Astrocyte (in vitro differentiated cells and primary cell): ENCODE measurements around the gene NUP93. TPM values are rescaled to one million over a fixed set of nuclear protein-coding genes. Genes with fewer than 3 reads are reported as not detected.

ENCODE experiments used
- DNase-seq: peaks from one replicate; pipeline ENCODE4 v3.0.0-alpha.2; 2010; ENCODE audit warnings: low read depth
- FAIRE-seq: peaks from 2 replicates; lab custom pipeline; 2011; peaks lifted over from hg19 to GRCh38; lab: Jason Lieb, UNC
- H2AFZ ChIP-seq: 2 replicates; pipeline ENCODE4 v1.6.0; 2012; ENCODE audit warnings: low read depth, low read length, inconsistent platforms
- H3K27ac ChIP-seq: 2 replicates; pipeline ENCODE4 v1.5.1; 2011; ENCODE audit warnings: low read depth, low read length, inconsistent platforms
- H3K27me3 ChIP-seq: 2 replicates; pipeline ENCODE4 v1.6.0; 2011; ENCODE audit warnings: low read length, inconsistent platforms; ENCODE audit not compliant: insufficient read depth
- H3K36me3 ChIP-seq: 2 replicates; pipeline ENCODE4 v1.5.1; 2011; ENCODE audit warnings: low read length, inconsistent platforms; ENCODE audit not compliant: insufficient read depth
- H3K4me1 ChIP-seq: 2 replicates; pipeline ENCODE4 v1.5.1; 2011; ENCODE audit warnings: low read length, inconsistent platforms; ENCODE audit not compliant: insufficient read depth
- H3K4me2 ChIP-seq: 2 replicates; pipeline ENCODE4 v1.6.0; 2012; ENCODE audit warnings: low read length, inconsistent platforms
- H3K4me3 ChIP-seq: 2 replicates; pipeline ENCODE4 v1.5.1; 2011; ENCODE audit warnings: low read depth, mild to moderate bottlenecking, low read length, inconsistent platforms; ENCODE audit not compliant: insufficient read depth
- H3K79me2 ChIP-seq: 2 replicates; pipeline ENCODE4 v1.6.0; 2012; ENCODE audit warnings: mild to moderate bottlenecking, low read length, inconsistent platforms; ENCODE audit not compliant: insufficient read depth
- H3K9ac ChIP-seq: 2 replicates; pipeline ENCODE4 v1.6.0; 2012; ENCODE audit warnings: mild to moderate bottlenecking, low read length, inconsistent platforms
- H3K9me3 ChIP-seq: 2 replicates; pipeline ENCODE4 v1.5.1; 2012; ENCODE audit warnings: low read depth, mild to moderate bottlenecking, low read length, inconsistent platforms; ENCODE audit not compliant: insufficient read depth
- H4K20me1 ChIP-seq: 2 replicates; pipeline ENCODE4 v1.6.0; 2012; ENCODE audit warnings: low read length, inconsistent platforms; ENCODE audit not compliant: insufficient read depth
- H3K27ac Mint-ChIP-seq: one replicate; pipeline ENCODE4 v1.8.0; 2021; ENCODE audit warnings: mild to moderate bottlenecking, mixed read lengths; ENCODE audit not compliant: unreplicated experiment
- H3K27me3 Mint-ChIP-seq: one replicate; pipeline ENCODE4 v1.8.0; 2021; ENCODE audit warnings: low read depth, mixed read lengths; ENCODE audit not compliant: unreplicated experiment
- H3K36me3 Mint-ChIP-seq: one replicate; pipeline ENCODE4 v1.8.0; 2021; ENCODE audit warnings: low read depth, mixed read lengths; ENCODE audit not compliant: unreplicated experiment
- H3K4me1 Mint-ChIP-seq: one replicate; pipeline ENCODE4 v1.8.0; 2021; ENCODE audit warnings: low read depth, mixed read lengths; ENCODE audit not compliant: unreplicated experiment
- H3K4me3 Mint-ChIP-seq: one replicate; pipeline ENCODE4 v1.8.0; 2021; ENCODE audit warnings: mild to moderate bottlenecking, moderate library complexity, mixed read lengths; ENCODE audit not compliant: unreplicated experiment
- H3K9me3 Mint-ChIP-seq: one replicate; pipeline ENCODE4 v1.8.0; 2021; ENCODE audit warnings: mild to moderate bottlenecking, mixed read lengths; ENCODE audit not compliant: unreplicated experiment
- EZH2 ChIP-seq: IDR thresholded peaks from 2 replicates; pipeline ENCODE4 v1.6.1; 2012; ENCODE audit warnings: mild to moderate bottlenecking, low read length, inconsistent platforms; ENCODE audit not compliant: insufficient read depth
- total RNA-seq: library from RNA; stranded (reverse); gene quantifications from 2 replicates; pipeline ENCODE4 v1.2.1, GENCODE V29; 2021
- TF ChIP-seq, protein P1 (sequence below): IDR thresholded peaks from 2 replicates; pipeline ENCODE4 v1.5.1; 2011; ENCODE audit warnings: low read depth, mild to moderate bottlenecking, inconsistent platforms, low read length, moderate library complexity; ENCODE audit not compliant: insufficient read depth

The NUP93 gene
- total RNA-seq, 1 donor from 2014 or later = 89.3 TPM

DNA sequence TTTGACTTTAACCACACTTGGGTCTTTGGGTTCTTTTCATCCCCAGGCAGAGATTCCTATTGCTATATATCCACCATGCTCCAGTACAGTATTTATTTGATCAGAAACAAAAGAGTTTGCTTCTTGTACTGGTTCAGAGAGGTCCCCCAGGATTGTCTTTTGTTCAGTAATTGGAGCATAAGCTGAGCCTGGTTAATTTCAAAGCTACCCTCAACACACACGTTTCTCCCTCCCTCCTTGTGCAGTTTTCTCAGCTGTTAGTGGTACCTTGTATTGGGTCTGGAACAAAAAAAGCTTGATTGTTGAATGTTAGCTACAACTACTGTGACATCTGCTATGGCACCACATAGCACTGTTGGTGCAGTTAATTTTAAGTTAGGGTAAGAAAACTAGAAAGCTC is 50.0 kb downstream of the NUP93 start:
- FAIRE-seq = no peak
- H4K20me1 ChIP-seq = peaks cover 53% of the 10 kb centered on the region
- peaks cover 42% of the 10 kb centered on the region for H3K4me1 Mint-ChIP-seq

DNA sequence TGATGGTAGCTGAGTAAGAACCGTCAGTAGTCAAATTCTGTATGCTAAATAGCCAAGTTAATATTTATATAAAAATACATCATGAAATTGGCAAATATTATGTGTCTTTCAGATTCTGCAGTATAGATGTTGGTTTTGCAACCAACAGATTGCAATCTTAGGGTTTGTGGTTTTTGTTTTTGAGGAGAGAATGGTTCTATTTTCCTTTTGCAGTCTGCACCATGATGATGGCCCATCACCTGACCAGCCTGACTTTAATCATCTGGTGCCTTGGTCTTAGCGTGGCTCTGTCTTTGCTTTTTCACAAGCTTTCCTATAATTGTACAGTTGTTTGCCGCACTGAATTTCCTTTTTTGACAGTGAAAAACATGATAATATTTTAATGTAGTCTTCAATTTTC is 50.7 kb downstream of the NUP93 start:
- Histone ChIP-seq H2AFZ (no peak overlapping the region), H3K9me3 (no peaks in the 10 kb centered on the region), H3K27ac (no peak overlapping the region), H3K4me3 (no peak overlapping the region), H4K20me1 (peaks cover 50% of the 10 kb centered on the region), H3K36me3 (no peaks in the 10 kb centered on the region), H3K9ac (no peak overlapping the region), H3K27me3 (no peaks in the 10 kb centered on the region), H3K4me1 (peaks cover 4% of the 10 kb centered on the region), H3K4me2 (no peak overlapping the region), H3K79me2 (peaks cover 26% of the 10 kb centered on the region)
- H3K4me3 Mint-ChIP-seq = no peak overlapping the region
- H3K27ac Mint-ChIP-seq = no peak overlapping the region
- DNase-seq (no peak), FAIRE-seq (no peak)
- no peaks in the 10 kb centered on the region for H3K9me3 Mint-ChIP-seq
- H3K4me1 Mint-ChIP-seq = peaks cover 44% of the 10 kb centered on the region
- H3K36me3 Mint-ChIP-seq = peaks cover 5% of the 10 kb centered on the region
- H3K27me3 Mint-ChIP-seq = no peaks in the 10 kb centered on the region
- no peak for TF ChIP-seq EZH2
- TF ChIP-seq, protein P1, sequence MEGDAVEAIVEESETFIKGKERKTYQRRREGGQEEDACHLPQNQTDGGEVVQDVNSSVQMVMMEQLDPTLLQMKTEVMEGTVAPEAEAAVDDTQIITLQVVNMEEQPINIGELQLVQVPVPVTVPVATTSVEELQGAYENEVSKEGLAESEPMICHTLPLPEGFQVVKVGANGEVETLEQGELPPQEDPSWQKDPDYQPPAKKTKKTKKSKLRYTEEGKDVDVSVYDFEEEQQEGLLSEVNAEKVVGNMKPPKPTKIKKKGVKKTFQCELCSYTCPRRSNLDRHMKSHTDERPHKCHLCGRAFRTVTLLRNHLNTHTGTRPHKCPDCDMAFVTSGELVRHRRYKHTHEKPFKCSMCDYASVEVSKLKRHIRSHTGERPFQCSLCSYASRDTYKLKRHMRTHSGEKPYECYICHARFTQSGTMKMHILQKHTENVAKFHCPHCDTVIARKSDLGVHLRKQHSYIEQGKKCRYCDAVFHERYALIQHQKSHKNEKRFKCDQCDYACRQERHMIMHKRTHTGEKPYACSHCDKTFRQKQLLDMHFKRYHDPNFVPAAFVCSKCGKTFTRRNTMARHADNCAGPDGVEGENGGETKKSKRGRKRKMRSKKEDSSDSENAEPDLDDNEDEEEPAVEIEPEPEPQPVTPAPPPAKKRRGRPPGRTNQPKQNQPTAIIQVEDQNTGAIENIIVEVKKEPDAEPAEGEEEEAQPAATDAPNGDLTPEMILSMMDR = no peak

More for the DNA sequence above, 50.0 kb downstream of the NUP93 start:
- Mint-ChIP-seq H3K36me3 (peaks cover 5% of the 10 kb centered on the region), H3K27me3 (no peaks in the 10 kb centered on the region), H3K27ac (no peak overlapping the region), H3K4me3 (no peak overlapping the region), H3K9me3 (no peaks in the 10 kb centered on the region)
- Histone ChIP-seq H3K9me3 (no peaks in the 10 kb centered on the region), H2AFZ (no peak overlapping the region), H3K79me2 (peaks cover 31% of the 10 kb centered on the region), H3K27ac (no peak overlapping the region), H3K4me2 (no peak overlapping the region), H3K9ac (no peak overlapping the region), H3K36me3 (no peaks in the 10 kb centered on the region), H3K4me3 (no peak overlapping the region), H3K4me1 (peaks cover 4% of the 10 kb centered on the region), H3K27me3 (no peaks in the 10 kb centered on the region)
- DNase-seq = no peak
- TF ChIP-seq EZH2 = no peak
- TF ChIP-seq, protein P1 = no peak

DNA sequence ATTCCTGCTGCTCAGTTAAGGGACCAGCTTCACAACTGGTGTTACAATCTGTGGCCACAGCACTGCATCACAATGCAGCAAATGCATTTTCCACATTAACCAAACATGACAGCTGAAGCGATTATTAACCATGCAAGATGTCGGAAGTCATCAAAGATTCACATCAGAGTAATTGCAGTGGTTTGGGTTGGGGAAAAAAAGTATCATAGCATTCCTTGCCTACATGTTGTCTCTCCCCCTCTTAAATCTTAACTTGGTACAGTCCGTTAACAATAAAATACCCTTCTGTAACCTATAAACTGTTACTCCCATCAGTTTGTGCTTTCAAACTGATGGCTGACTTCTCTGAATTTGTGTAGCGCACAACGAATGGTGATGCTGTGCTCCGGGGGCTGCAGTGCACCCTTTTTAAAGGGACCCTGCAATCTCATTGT is 51.6 kb downstream of the NUP93 start:
- H3K4me3 Mint-ChIP-seq = no peak overlapping the region
- H3K4me1 ChIP-seq = peaks cover 3% of the 10 kb centered on the region
- H4K20me1 ChIP-seq = peaks cover 50% of the 10 kb centered on the region
- no peak overlapping the region for H3K27ac Mint-ChIP-seq
- H3K9me3 Mint-ChIP-seq = no peaks in the 10 kb centered on the region
- H3K27me3 Mint-ChIP-seq = no peaks in the 10 kb centered on the region
- H3K9ac ChIP-seq = no peak overlapping the region
- H3K4me3 ChIP-seq = no peak overlapping the region
- H3K9me3 ChIP-seq = no peaks in the 10 kb centered on the region
- H3K4me2 ChIP-seq = no peak overlapping the region
- H3K4me1 Mint-ChIP-seq = peaks cover 43% of the 10 kb centered on the region
- H3K36me3 Mint-ChIP-seq = peaks cover 5% of the 10 kb centered on the region
- no peak for TF ChIP-seq EZH2
- TF ChIP-seq, protein P1 = no peak
- H3K27me3 ChIP-seq = no peaks in the 10 kb centered on the region
- no peak overlapping the region for H2AFZ ChIP-seq
- H3K27ac ChIP-seq = no peak overlapping the region
- FAIRE-seq = no peak
- H3K36me3 ChIP-seq = no peaks in the 10 kb centered on the region
- peaks cover 28% of the 10 kb centered on the region for H3K79me2 ChIP-seq
- DNase-seq = peak; percentile 53
